H9 (cell line): ENCODE data around the gene ITPK1. TPM values are rescaled to one million over a fixed set of nuclear protein-coding genes. Genes with fewer than 3 reads are reported as not detected.

ENCODE experiments used
- DNase-seq: peaks from one replicate; pipeline ENCODE4 v3.0.0-alpha.2; 2017
- H2AFZ ChIP-seq: one replicate; pipeline ENCODE4 v1.6.1; 2013; ENCODE audit warnings: mild to moderate bottlenecking, low read length, control low read depth, moderate library complexity
- H2AK5ac ChIP-seq: 2 replicates; pipeline ENCODE4 v1.6.1; 2013; ENCODE audit warnings: low read length, control low read depth, mixed read lengths; ENCODE audit not compliant: insufficient read length
- H2BK120ac ChIP-seq: one replicate; pipeline ENCODE4 v1.6.1; 2013; ENCODE audit warnings: low read depth, mild to moderate bottlenecking, low read length, control low read depth, inconsistent platforms; ENCODE audit not compliant: poor library complexity, severe bottlenecking
- H2BK12ac ChIP-seq: 2 replicates; pipeline ENCODE4 v1.6.1; 2013; ENCODE audit warnings: low read length, control low read depth, mixed read lengths, low read depth; ENCODE audit not compliant: insufficient read length
- H2BK15ac ChIP-seq: 2 replicates; pipeline ENCODE4 v1.6.1; 2013; ENCODE audit warnings: low read depth, low read length, control low read depth
- H2BK20ac ChIP-seq: one replicate; pipeline ENCODE4 v1.6.1; 2013; ENCODE audit warnings: low read depth, mild to moderate bottlenecking, low read length, control low read depth, inconsistent platforms; ENCODE audit not compliant: poor library complexity, severe bottlenecking
- H2BK5ac ChIP-seq: 2 replicates; pipeline ENCODE4 v1.6.1; 2013; ENCODE audit warnings: low read length, control low read depth, mixed read lengths; ENCODE audit not compliant: insufficient read length
- H3K14ac ChIP-seq: 2 replicates; pipeline ENCODE4 v1.6.1; 2013; ENCODE audit warnings: low read length, control low read depth; ENCODE audit not compliant: insufficient read depth
- H3K18ac ChIP-seq: 2 replicates; pipeline ENCODE4 v1.6.1; 2013; ENCODE audit warnings: low read depth, mild to moderate bottlenecking, mixed read lengths, low read length, control low read depth; ENCODE audit not compliant: insufficient read length
- H3K23ac ChIP-seq: 2 replicates; pipeline ENCODE4 v1.6.1; 2013; ENCODE audit warnings: low read length, control low read depth, mixed read lengths, low read depth; ENCODE audit not compliant: insufficient read length
- H3K23me2 ChIP-seq: 2 replicates; pipeline ENCODE4 v1.6.1; 2013; ENCODE audit warnings: low read depth, mild to moderate bottlenecking, mixed read lengths, low read length, control low read depth; ENCODE audit not compliant: insufficient read length, poor library complexity, severe bottlenecking
- H3K27ac ChIP-seq: 2 replicates; pipeline ENCODE4 v1.5.1; 2013; ENCODE audit warnings: low read length, control low read depth, mixed read lengths, low read depth; ENCODE audit not compliant: insufficient read length
- H3K27me3 ChIP-seq: 2 replicates; pipeline ENCODE4 v1.6.1; 2013; ENCODE audit warnings: low read length, control low read depth, inconsistent platforms; ENCODE audit not compliant: insufficient read depth
- H3K4ac ChIP-seq: 2 replicates; pipeline ENCODE4 v1.6.1; 2013; ENCODE audit warnings: low read depth, mild to moderate bottlenecking, control low read depth, inconsistent platforms, low read length, moderate library complexity
- H3K4me1 ChIP-seq: 2 replicates; pipeline ENCODE4 v1.6.1; 2013; ENCODE audit warnings: low read length, control low read depth, inconsistent platforms; ENCODE audit not compliant: insufficient read depth
- H3K4me2 ChIP-seq: 2 replicates; pipeline ENCODE4 v1.6.1; 2013; ENCODE audit warnings: low read length, control low read depth, mixed read lengths; ENCODE audit not compliant: insufficient read length, insufficient read depth
- H3K56ac ChIP-seq: 2 replicates; pipeline ENCODE4 v1.6.1; 2013; ENCODE audit warnings: low read depth, mild to moderate bottlenecking, mixed read lengths, low read length, control low read depth; ENCODE audit not compliant: insufficient read length
- H3K79me1 ChIP-seq: 2 replicates; pipeline ENCODE4 v1.6.1; 2013; ENCODE audit warnings: low read depth, mild to moderate bottlenecking, moderate library complexity, low read length, control low read depth, inconsistent platforms; ENCODE audit not compliant: insufficient read depth, poor library complexity, severe bottlenecking
- H3K79me2 ChIP-seq: 2 replicates; pipeline ENCODE4 v1.6.1; 2013; ENCODE audit warnings: low read length, control low read depth, inconsistent platforms; ENCODE audit not compliant: insufficient read depth
- H3K9ac ChIP-seq: 2 replicates; pipeline ENCODE4 v1.6.1; 2013; ENCODE audit warnings: low read length, control low read depth, mixed read lengths; ENCODE audit not compliant: insufficient read length; ENCODE audit errors: extremely low read depth
- H3K9me3 ChIP-seq: one replicate; pipeline ENCODE4 v1.6.1; 2013; ENCODE audit warnings: low read depth, low read length, inconsistent platforms; ENCODE audit not compliant: control insufficient read depth
- H3T11ph ChIP-seq: one replicate; pipeline ENCODE4 v1.6.1; 2013; ENCODE audit warnings: mild to moderate bottlenecking, low read length, control low read depth, inconsistent platforms
- H4K20me1 ChIP-seq: one replicate; pipeline ENCODE4 v1.6.1; 2013; ENCODE audit not compliant: control insufficient read depth, insufficient read length, insufficient read depth
- H4K5ac ChIP-seq: 2 replicates; pipeline ENCODE4 v1.6.1; 2013; ENCODE audit warnings: low read depth, mild to moderate bottlenecking, mixed read lengths, low read length, control low read depth; ENCODE audit not compliant: insufficient read length
- H4K8ac ChIP-seq: replicated peaks from 2 replicates; pipeline ENCODE4 v1.6.1; 2013; ENCODE audit warnings: low read length, control low read depth, mixed read lengths, low read depth; ENCODE audit not compliant: insufficient read length
- H4K91ac ChIP-seq: 2 replicates; pipeline ENCODE4 v1.6.1; 2013; ENCODE audit warnings: low read depth, mild to moderate bottlenecking, moderate library complexity, mixed read lengths, low read length, control low read depth; ENCODE audit not compliant: insufficient read length
- H3K27ac Mint-ChIP-seq, 3 experiments: 2 replicates in 2 of 3; 3 replicates in 1 of 3; pipeline ENCODE4 v1.8.0; 2020 to 2021; ENCODE audit warnings: mixed read lengths in 3 of 3, mild to moderate bottlenecking in 1 of 3, moderate library complexity in 1 of 3
- H3K27me3 Mint-ChIP-seq: 2 replicates; pipeline ENCODE4 v1.8.0; 2021; ENCODE audit warnings: low read depth, mild to moderate bottlenecking, moderate library complexity, mixed read lengths
- H3K36me3 Mint-ChIP-seq, 3 experiments: 2 replicates in 2 of 3; 3 replicates in 1 of 3; pipeline ENCODE4 v1.8.0; 2020 to 2021; ENCODE audit warnings: low read depth in 3 of 3, mixed read lengths in 3 of 3; ENCODE audit not compliant: insufficient read depth in 1 of 3
- H3K4me1 Mint-ChIP-seq, 2 experiments: 2 replicates each; pipeline ENCODE4 v1.8.0; 2020; ENCODE audit warnings: mixed read lengths in 2 of 2
- H3K4me3 Mint-ChIP-seq, 2 experiments: 2 replicates in 1 of 2; 3 replicates in 1 of 2; pipeline ENCODE4 v1.8.0; 2020 to 2021; ENCODE audit warnings: mild to moderate bottlenecking in 2 of 2, mixed read lengths in 2 of 2, moderate library complexity in 1 of 2
- H3K9me3 Mint-ChIP-seq, 2 experiments: 2 replicates in 1 of 2; 3 replicates in 1 of 2; pipeline ENCODE4 v1.8.0; 2020; ENCODE audit warnings: mild to moderate bottlenecking in 2 of 2, mixed read lengths in 2 of 2, moderate library complexity in 1 of 2
- WGBS: extraction: QIAGEN DNeasy Blood & Tissue Kit; methylation state at CpG from one replicate; pipeline ENCODE4 v1.1.7; 2013; ENCODE audit warnings: missing lambda C conversion rate, low lambda C conversion rate, mixed read lengths; ENCODE audit not compliant: insufficient read length; ENCODE audit errors: extremely low coverage; 5-methylcytosine and 5-hydroxymethylcytosine counted together
- total RNA-seq: library from RNA; stranded (reverse); gene quantifications from 2 replicates; pipeline ENCODE4 v1.2.1, GENCODE V29; 2021
- TF ChIP-seq, protein P1 (sequence below): fragments of 200-600 bp; sonication (generic); conservative IDR thresholded peaks from 3 replicates; pipeline ENCODE4 v1.8.0; 2021; ENCODE audit warnings: antibody characterized with exemption, mild to moderate bottlenecking

ITPK1 gene
- total RNA-seq, 1 experiment from 2014 or later, result 92.7 TPM

DNA sequence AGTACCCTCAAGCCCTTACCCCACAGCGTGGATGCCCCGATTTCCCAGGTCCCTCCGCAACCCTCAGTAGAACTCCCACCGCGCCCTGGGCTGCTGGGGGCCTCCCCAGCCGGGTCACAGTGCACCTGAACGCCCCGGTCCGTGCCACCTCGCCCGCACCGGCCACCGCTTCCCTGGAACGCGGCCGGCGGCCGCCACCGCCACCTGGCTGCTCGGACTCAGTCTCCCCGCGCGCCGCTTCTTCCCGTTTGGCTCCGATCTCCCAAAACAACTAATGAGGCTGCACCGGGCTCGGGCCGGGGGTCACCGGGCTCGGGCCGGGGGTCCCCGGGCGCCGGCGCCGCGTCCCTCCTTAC, 1.0 kb downstream of the ITPK1 start:
- Histone ChIP-seq H3K56ac (no peak overlapping the region), H3K79me1 (peaks cover 5% of the 10 kb centered on the region), H2AFZ (no peak overlapping the region), H3K23me2 (peaks cover 13% of the 10 kb centered on the region), H3K14ac (no peak overlapping the region), H3K79me2 (peaks cover 19% of the 10 kb centered on the region; the same call in 1 of the 2 replicates), H2BK120ac (no peak overlapping the region), H2BK15ac (no peak overlapping the region), H3K9me3 (no peaks in the 10 kb centered on the region), H3K4me2 (peak overlapping the region; percentile 82), H2BK12ac (no peak overlapping the region), H3K9ac (peak overlapping the region; percentile 57), H3K4ac (no peak overlapping the region), H3K18ac (no peak overlapping the region), H3K4me1 (peaks cover 6% of the 10 kb centered on the region; the same call in 1 of the 2 replicates), H4K5ac (no peak overlapping the region), H3K23ac (no peak overlapping the region), H4K8ac (no peak overlapping the region), H3K27ac (no peak overlapping the region), H2BK5ac (no peak overlapping the region), H3K27me3 (no peaks in the 10 kb centered on the region), H2BK20ac (no peak overlapping the region), H2AK5ac (no peak overlapping the region), H4K91ac (no peak overlapping the region), H4K20me1 (no peaks in the 10 kb centered on the region), H3T11ph (no peak overlapping the region)
- H3K4me3 Mint-ChIP-seq, result peak overlapping the region; percentile 83 to 95
- no peak for DNase-seq
- H3K9me3 Mint-ChIP-seq, result no peaks in the 10 kb centered on the region; a peak in 1 of 5 replicates
- no CpG with 5 or more reads among the region's 38 CpGs for WGBS
- H3K4me1 Mint-ChIP-seq, result peaks cover 38 to 50% of the 10 kb centered on the region in 2 experiments
- H3K27ac Mint-ChIP-seq, result peak overlapping the region in 1 of 3 experiments; percentile 87; a peak in 2 of 7 replicates
- H3K27me3 Mint-ChIP-seq, result no peaks in the 10 kb centered on the region; the same call in 1 of the 2 replicates
- no peaks in the 10 kb centered on the region; a peak in 1 of 7 replicates for H3K36me3 Mint-ChIP-seq
- TF ChIP-seq, protein P1, sequence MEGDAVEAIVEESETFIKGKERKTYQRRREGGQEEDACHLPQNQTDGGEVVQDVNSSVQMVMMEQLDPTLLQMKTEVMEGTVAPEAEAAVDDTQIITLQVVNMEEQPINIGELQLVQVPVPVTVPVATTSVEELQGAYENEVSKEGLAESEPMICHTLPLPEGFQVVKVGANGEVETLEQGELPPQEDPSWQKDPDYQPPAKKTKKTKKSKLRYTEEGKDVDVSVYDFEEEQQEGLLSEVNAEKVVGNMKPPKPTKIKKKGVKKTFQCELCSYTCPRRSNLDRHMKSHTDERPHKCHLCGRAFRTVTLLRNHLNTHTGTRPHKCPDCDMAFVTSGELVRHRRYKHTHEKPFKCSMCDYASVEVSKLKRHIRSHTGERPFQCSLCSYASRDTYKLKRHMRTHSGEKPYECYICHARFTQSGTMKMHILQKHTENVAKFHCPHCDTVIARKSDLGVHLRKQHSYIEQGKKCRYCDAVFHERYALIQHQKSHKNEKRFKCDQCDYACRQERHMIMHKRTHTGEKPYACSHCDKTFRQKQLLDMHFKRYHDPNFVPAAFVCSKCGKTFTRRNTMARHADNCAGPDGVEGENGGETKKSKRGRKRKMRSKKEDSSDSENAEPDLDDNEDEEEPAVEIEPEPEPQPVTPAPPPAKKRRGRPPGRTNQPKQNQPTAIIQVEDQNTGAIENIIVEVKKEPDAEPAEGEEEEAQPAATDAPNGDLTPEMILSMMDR, result no peak
